Uterus (tissue), 4 donors: ENCODE measurements around the gene FAM240A. TPM values are rescaled to one million over a fixed set of nuclear protein-coding genes. Genes with fewer than 3 reads are reported as not detected.

Experiments
- DNase-seq, 2 donors: peaks; one replicate each; pipeline ENCODE4 v3.0.0-alpha.2; 2019 to 2020
- H3K27ac ChIP-seq, 2 donors: fragments of 200-600 bp; sonication (generic); 1 replicate in 1 of 2; 2 replicates in 1 of 2; pipeline ENCODE4 v1.5.1; 2016 to 2018
- H3K27me3 ChIP-seq, 2 donors: fragments of 200-600 bp; sonication (generic); one replicate each; pipeline ENCODE4 v1.5.1; 2018 to 2019; ENCODE audit warnings: control low read depth in 1 of 2
- H3K36me3 ChIP-seq, 2 donors: fragments of 200-600 bp; sonication (generic); one replicate each; pipeline ENCODE4 v1.5.1; 2019; ENCODE audit warnings: control low read depth in 1 of 2
- H3K4me1 ChIP-seq, 2 donors: fragments of 200-600 bp; sonication (generic); one replicate each; pipeline ENCODE4 v1.5.1; 2018 to 2019; ENCODE audit warnings: control low read depth in 1 of 2
- H3K4me3 ChIP-seq, 2 donors: fragments of 200-600 bp; sonication (generic); 1 replicate in 1 of 2; 2 replicates in 1 of 2; pipeline ENCODE4 v1.5.1; 2018 to 2019; ENCODE audit warnings: mild to moderate bottlenecking in 1 of 2
- H3K9me3 ChIP-seq, 2 donors: fragments of 200-600 bp; sonication (generic); one replicate each; pipeline ENCODE4 v1.5.1; 2019; ENCODE audit warnings: control low read depth in 1 of 2
- CTCF ChIP-seq, 4 experiments: fragments of 200-600 bp in 2 of 4; fragments of 450-650 bp in 2 of 4; sonication (generic) in 2 of 4; IDR thresholded peaks; one replicate each; pipeline ENCODE4 v1.5.1; 2016 to 2019; ENCODE audit warnings: antibody characterized with exemption in 4 of 4, mild to moderate bottlenecking in 2 of 4, moderate library complexity in 1 of 4
- POLR2A ChIP-seq, 2 donors: fragments of 450-650 bp; IDR thresholded peaks; one replicate each; pipeline ENCODE4 v1.6.1; 2016; ENCODE audit warnings: antibody characterized with exemption in 2 of 2, mild to moderate bottlenecking in 1 of 2, moderate library complexity in 1 of 2
- intact Hi-C: fragments of 100-400 bp; cut with DNase I; formaldehyde crosslinking; loops from one replicate; pipeline ENCODE4 v1.15.1; 2023; ENCODE audit warnings: low total_unique reads
- total RNA-seq, 4 donors: library from RNA; depleted of rRNA in 3 of 4; stranded (reverse); fragments of >200 nt in 3 of 4; gene quantifications; one replicate each; pipeline versions ENCODE4 v1.1.0 to v1.2.4, GENCODE V29; 2014 to 2023
- donor health status: DM: yes; HTN: yes; CAD: no.

Gene FAM240A
- total RNA-seq, 4 donors from 2014 or later = not detected

- peak in 1 of 2 donors; percentile 8 for DNase-seq
- Histone ChIP-seq H3K27ac (no peak overlapping the region), H3K27me3 (no peaks in the 10 kb centered on the region), H3K4me1 (no peaks in the 10 kb centered on the region), H3K36me3 (no peaks in the 10 kb centered on the region), H3K9me3 (no peaks in the 10 kb centered on the region), H3K4me3 (no peak overlapping the region)
- no peak for TF ChIP-seq POLR2A (IDR thresholded peaks at IDR 0.05)
- no peak for TF ChIP-seq CTCF (IDR thresholded peaks at IDR 0.05)
- intact Hi-C loops = no loop called here
These were observed 54.8 kb downstream of the FAM240A start for GRCh38 chr3:46667061-46667621.

GRCh38 chr3:46667657-46668056 is 55.3 kb downstream of the FAM240A start:
- Histone ChIP-seq H3K4me3 (no peak overlapping the region), H3K9me3 (no peaks in the 10 kb centered on the region), H3K4me1 (no peaks in the 10 kb centered on the region), H3K27me3 (no peaks in the 10 kb centered on the region), H3K27ac (no peak overlapping the region), H3K36me3 (no peaks in the 10 kb centered on the region)
- peak in 1 of 2 donors; percentile 10 for DNase-seq
- intact Hi-C loops = no loop called here
- TF ChIP-seq POLR2A (IDR thresholded peaks at IDR 0.05) (no peak), CTCF (IDR thresholded peaks at IDR 0.05) (no peak)

- TF ChIP-seq CTCF (IDR thresholded peaks at IDR 0.05) (no peak), POLR2A (IDR thresholded peaks at IDR 0.05) (no peak)
- H3K4me1 ChIP-seq = no peaks in the 10 kb centered on the region
- H3K27ac ChIP-seq = no peak overlapping the region
- no peaks in the 10 kb centered on the region for H3K27me3 ChIP-seq
- DNase-seq = peak in 1 of 2 donors; percentile 9
- no peaks in the 10 kb centered on the region for H3K9me3 ChIP-seq
- no peaks in the 10 kb centered on the region for H3K36me3 ChIP-seq
- intact Hi-C loops = no loop called here
- H3K4me3 ChIP-seq = no peak overlapping the region
These were observed 55.8 kb downstream of the FAM240A start for GRCh38 chr3:46668116-46668515.

- intact Hi-C loops = no loop called here
- no peak overlapping the region for H3K27ac ChIP-seq
- no peaks in the 10 kb centered on the region for H3K27me3 ChIP-seq
- no peaks in the 10 kb centered on the region for H3K9me3 ChIP-seq
- H3K4me3 ChIP-seq = no peak overlapping the region
- no peak for DNase-seq
- H3K4me1 ChIP-seq = no peaks in the 10 kb centered on the region
- no peaks in the 10 kb centered on the region for H3K36me3 ChIP-seq
- TF ChIP-seq POLR2A (IDR thresholded peaks at IDR 0.05) (no peak), CTCF (IDR thresholded peaks at IDR 0.05) (no peak)
These were observed 56.3 kb downstream of the FAM240A start for GRCh38 chr3:46668591-46668990.

GRCh38 chr3:46669191-46669999 is 57.1 kb downstream of the FAM240A start:
- H3K4me3 ChIP-seq = no peak overlapping the region
- H3K4me1 ChIP-seq = no peaks in the 10 kb centered on the region
- H3K27ac ChIP-seq = no peak overlapping the region
- intact Hi-C loops = no loop called here
- no peak for TF ChIP-seq POLR2A (IDR thresholded peaks at IDR 0.05)
- no peak for TF ChIP-seq CTCF (IDR thresholded peaks at IDR 0.05)
- peak in 1 of 2 donors; percentile 8 for DNase-seq
- H3K36me3 ChIP-seq = no peaks in the 10 kb centered on the region
- H3K27me3 ChIP-seq = no peaks in the 10 kb centered on the region
- H3K9me3 ChIP-seq = no peaks in the 10 kb centered on the region
